Uterus (tissue), 2 donors: ENCODE measurements around the gene ZDHHC6.

Experiments used
- CTCF ChIP-seq, 4 experiments: fragments of 200-600 bp in 2 of 4; fragments of 450-650 bp in 2 of 4; sonication (generic) in 2 of 4; IDR thresholded peaks; one replicate each; pipeline ENCODE4 v1.5.1; 2016 to 2019; ENCODE audit warnings: antibody characterized with exemption in 4 of 4, mild to moderate bottlenecking in 2 of 4, moderate library complexity in 1 of 4
- POLR2A ChIP-seq, 2 donors: fragments of 450-650 bp; IDR thresholded peaks; one replicate each; pipeline ENCODE4 v1.6.1; 2016; ENCODE audit warnings: antibody characterized with exemption in 2 of 2, mild to moderate bottlenecking in 1 of 2, moderate library complexity in 1 of 2

GRCh38 chr10:112490545-112490944 is 43.8 kb upstream of the ZDHHC6 start:
- TF ChIP-seq POLR2A (IDR thresholded peaks at IDR 0.05) (no peak), CTCF (IDR thresholded peaks at IDR 0.05) (no peak)
